Spinal cord (tissue), 10 donors: ENCODE data around the gene GABARAP. TPM values are rescaled to one million over a fixed set of nuclear protein-coding genes. Genes with fewer than 3 reads are reported as not detected.
A peak's percentile ranks its signal among the peaks of the same experiment; 100 is the strongest.

ENCODE experiments used
- DNase-seq, 6 donors: peaks; one replicate each; pipeline versions ENCODE4 v3.0.0 to v3.0.0-alpha.2; 2013 to 2015; ENCODE audit warnings: low spot score in 6 of 6, low read depth in 4 of 6
- H3K27ac ChIP-seq: one replicate; pipeline ENCODE4 v1.5.1; 2013; ENCODE audit warnings: low read depth, low read length, control low read depth
- H3K27me3 ChIP-seq: one replicate; pipeline ENCODE4 v1.6.1; 2013; ENCODE audit warnings: low read length; ENCODE audit not compliant: control insufficient read depth, insufficient read depth
- H3K36me3 ChIP-seq: one replicate; pipeline ENCODE4 v1.6.1; 2013; ENCODE audit warnings: low read length; ENCODE audit not compliant: control insufficient read depth, insufficient read depth
- H3K4me1 ChIP-seq: one replicate; pipeline ENCODE4 v1.6.1; 2013; ENCODE audit warnings: low read length; ENCODE audit not compliant: control insufficient read depth, insufficient read depth
- H3K4me3 ChIP-seq: one replicate; pipeline ENCODE4 v1.5.1; 2013; ENCODE audit warnings: low read depth, low read length, control low read depth
- H3K9me3 ChIP-seq: one replicate; pipeline ENCODE4 v1.6.1; 2013; ENCODE audit warnings: low read length; ENCODE audit not compliant: control insufficient read depth, insufficient read depth
- WGBS: methylation state at CpG from one replicate; pipeline ENCODE4 v1.1.5; 2013; ENCODE audit warnings: missing lambda C conversion rate; ENCODE audit not compliant: insufficient coverage; 5-methylcytosine and 5-hydroxymethylcytosine counted together
- polyA plus RNA-seq, 2 donors: library from polyadenylated mRNA; unstranded; fragments of 120-200 nt; gene quantifications; one replicate each; pipeline ENCODE4 v1.2.1, GENCODE V29; 2013; ENCODE audit not compliant: insufficient read length in 2 of 2
- total RNA-seq, 2 donors: library from RNA; depleted of rRNA in 1 of 2; stranded (reverse); fragments of 120-200 nt in 1 of 2; fragments of >200 nt in 1 of 2; gene quantifications; one replicate each; pipeline versions ENCODE4 v1.2.3 to v1.2.4, GENCODE V29; 2013 to 2014
- donor health status: healthy.

GABARAP gene
- total and polyA plus RNA-seq, 4 donors = 196 to 481 (median 446) TPM

- H3K4me3 ChIP-seq = peak overlapping the region; percentile 89
- WGBS = under 1% methylated on average over 49 of the region's 49 CpGs
- H3K27ac ChIP-seq = peak overlapping the region; percentile 100
- peaks cover 43% of the 10 kb centered on the region for H3K36me3 ChIP-seq
- H3K4me1 ChIP-seq = peaks cover 22% of the 10 kb centered on the region
- H3K27me3 ChIP-seq = no peaks in the 10 kb centered on the region
- peak; percentile 94 to 100 (median 98) for DNase-seq
- no peaks in the 10 kb centered on the region for H3K9me3 ChIP-seq
These were observed 636 bp upstream of the GABARAP start for GRCh38 chr17:7242717-7243452.

- no peak for DNase-seq
- peak overlapping the region; percentile 100 for H3K27ac ChIP-seq
- H3K4me1 ChIP-seq = peaks cover 35% of the 10 kb centered on the region
- peak overlapping the region; percentile 89 for H3K4me3 ChIP-seq
- H3K27me3 ChIP-seq = no peaks in the 10 kb centered on the region
- 62% methylated on average over 6 of the region's 9 CpGs for WGBS
- H3K9me3 ChIP-seq = no peaks in the 10 kb centered on the region
- peaks cover 44% of the 10 kb centered on the region for H3K36me3 ChIP-seq
These were observed 1.0 kb downstream of the GABARAP start for GRCh38 chr17:7241090-7241733.

GRCh38 chr17:7240375-7240774 lies 1.9 kb downstream of the GABARAP start:
- WGBS = no CpG with 5 or more reads among the region's 4 CpGs
- peaks cover 41% of the 10 kb centered on the region for H3K4me1 ChIP-seq
- H3K27me3 ChIP-seq = no peaks in the 10 kb centered on the region
- peak overlapping the region; percentile 99 for H3K4me3 ChIP-seq
- H3K27ac ChIP-seq = peak overlapping the region; percentile 100
- no peak for DNase-seq
- H3K9me3 ChIP-seq = no peaks in the 10 kb centered on the region
- peaks cover 45% of the 10 kb centered on the region for H3K36me3 ChIP-seq

- Histone ChIP-seq H3K27me3 (no peaks in the 10 kb centered on the region), H3K9me3 (no peaks in the 10 kb centered on the region), H3K4me3 (peak within 1 kb of the TSS; percentile 99), H3K4me1 (peaks cover 47% of the 10 kb centered on the region), H3K36me3 (peaks cover 42% of the 10 kb centered on the region), H3K27ac (peak within 1 kb of the TSS; percentile 91)
- under 1% methylated on average over 53 of the region's 72 CpGs for WGBS
- DNase-seq = peak; percentile 97 to 100 (median 100)
These were observed 2.9 kb downstream of the GABARAP start, which contains the start of gene PHF23 for GRCh38 chr17:7239091-7240027. Gene PHF23 (minus strand): TSS chr17:7239457. CDS start chr17:7239279, 178 bp downstream.

- peaks cover 43% of the 10 kb centered on the region for H3K4me1 ChIP-seq
- no peaks in the 10 kb centered on the region for H3K9me3 ChIP-seq
- DNase-seq = no peak
- peaks cover 38% of the 10 kb centered on the region for H3K36me3 ChIP-seq
- peak overlapping the region; percentile 91 for H3K27ac ChIP-seq
- H3K27me3 ChIP-seq = no peaks in the 10 kb centered on the region
- 0% methylated on average over 25 of the region's 39 CpGs for WGBS
- H3K4me3 ChIP-seq = peak overlapping the region; percentile 99
These were observed 3.7 kb downstream of the GABARAP start for GRCh38 chr17:7238420-7239090.

- Histone ChIP-seq H3K4me3 (peak overlapping the region; percentile 99), H3K9me3 (no peaks in the 10 kb centered on the region), H3K27me3 (no peaks in the 10 kb centered on the region), H3K4me1 (peaks cover 45% of the 10 kb centered on the region), H3K27ac (peak overlapping the region; percentile 67), H3K36me3 (peaks cover 35% of the 10 kb centered on the region)
- whole genome bisulfite sequencing = under 1% methylated on average over 56 of the region's 73 CpGs
- peak in 2 of 6 donors; percentile 76 to 84 for DNase-seq
These were observed 4.4 kb downstream of the GABARAP start for GRCh38 chr17:7237761-7238419.

- Histone ChIP-seq H3K4me3 (peak overlapping the region; percentile 99), H3K9me3 (no peaks in the 10 kb centered on the region), H3K36me3 (peaks cover 37% of the 10 kb centered on the region), H3K27me3 (no peaks in the 10 kb centered on the region), H3K27ac (peak overlapping the region; percentile 58), H3K4me1 (peaks cover 50% of the 10 kb centered on the region)
- no peak for DNase-seq
- 0% methylated on average over 2 of the region's 6 CpGs for WGBS
These were observed 4.9 kb downstream of the GABARAP start for GRCh38 chr17:7237266-7237760.

GRCh38 chr17:7236808-7237207 lies 5.4 kb downstream of the GABARAP start:
- 88% methylated on average over 6 of the region's 6 CpGs for WGBS
- no peak for DNase-seq
- no peak overlapping the region for H3K27ac ChIP-seq
- H3K36me3 ChIP-seq = peaks cover 38% of the 10 kb centered on the region
- peaks cover 51% of the 10 kb centered on the region for H3K4me1 ChIP-seq
- H3K9me3 ChIP-seq = no peaks in the 10 kb centered on the region
- peak overlapping the region; percentile 99 for H3K4me3 ChIP-seq
- H3K27me3 ChIP-seq = no peaks in the 10 kb centered on the region
